ENCODE measurements around the gene PRKAB2.

- TF ChIP-seq CTCF (IDR thresholded peaks at IDR 0.05) (no peak), POLR2A (IDR thresholded peaks at IDR 0.05) (no peak), POLR2AphosphoS5 (IDR thresholded peaks at IDR 0.05) (no peak), EP300 (IDR thresholded peaks at IDR 0.05) (no peak)
These were observed 60.7 kb downstream of the PRKAB2 start for GRCh38 chr1:147111381-147112130.

Data from suprapubic skin (tissue), 4 donors.